HG03108 (cell line): ENCODE results near the gene RGS12.

Experiments
- ATAC-seq: cut with Tn5 transposase; IDR thresholded peaks from one replicate; pipeline ENCODE4 v1.9.1; 2021; ENCODE audit warnings: moderate library complexity; ENCODE audit not compliant: unreplicated experiment

RGS12 gene

DNA sequence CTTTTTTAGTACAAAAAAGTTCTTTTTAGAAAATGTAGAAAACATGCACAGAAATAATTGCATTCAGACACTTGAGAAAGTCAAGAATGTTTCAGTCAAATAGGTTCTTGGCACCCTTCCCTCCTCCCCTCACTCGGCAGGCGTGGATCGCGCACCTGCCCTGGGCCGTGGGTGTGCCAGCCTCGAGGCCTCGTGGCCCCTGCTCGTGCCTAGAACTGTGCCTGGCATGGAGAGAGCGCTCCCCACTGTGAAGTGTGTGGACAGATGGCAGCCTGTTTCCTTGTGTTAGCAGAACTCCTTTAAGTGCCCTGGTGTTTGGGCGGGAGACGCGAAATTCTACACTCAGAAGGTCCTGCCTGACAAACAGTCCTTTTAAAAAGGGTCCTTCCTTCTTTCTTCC, 14.7 kb downstream of the RGS12 start:
- no peak for ATAC-seq

DNA sequence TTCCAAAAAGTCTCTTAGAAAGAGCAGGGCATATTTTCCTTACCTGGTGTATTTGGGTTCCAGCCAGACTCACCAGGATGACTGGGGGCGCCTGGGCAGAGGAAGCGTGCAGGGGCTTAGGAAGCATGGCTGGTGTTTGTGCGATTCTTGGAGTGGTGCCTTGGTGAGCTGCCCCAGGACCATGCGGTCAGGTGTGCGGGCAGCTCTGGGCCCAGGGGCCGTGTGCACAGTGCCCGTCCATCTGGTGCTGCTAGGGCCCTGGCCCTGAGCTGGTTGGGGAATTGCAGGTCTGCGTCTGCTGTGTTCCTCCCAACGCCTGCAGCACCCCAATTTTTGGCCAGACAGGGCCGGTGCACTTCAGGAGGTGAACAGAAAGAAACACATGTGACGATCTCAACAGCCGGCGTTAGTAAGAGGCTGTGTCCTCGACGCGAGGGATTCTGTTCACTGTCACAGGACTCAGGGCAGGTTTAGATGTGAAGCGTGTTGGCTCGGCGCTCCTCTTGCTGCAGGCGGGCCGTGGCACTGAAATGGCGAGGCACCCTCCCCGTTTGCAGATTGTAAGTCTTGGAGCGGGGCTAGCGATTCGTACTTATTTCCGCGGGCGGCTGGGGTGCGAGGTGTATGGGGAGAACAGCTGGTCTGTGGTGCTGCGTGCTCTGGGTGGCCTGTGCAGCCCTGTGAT, 15.2 kb downstream of the RGS12 start:
- no peak for ATAC-seq

DNA sequence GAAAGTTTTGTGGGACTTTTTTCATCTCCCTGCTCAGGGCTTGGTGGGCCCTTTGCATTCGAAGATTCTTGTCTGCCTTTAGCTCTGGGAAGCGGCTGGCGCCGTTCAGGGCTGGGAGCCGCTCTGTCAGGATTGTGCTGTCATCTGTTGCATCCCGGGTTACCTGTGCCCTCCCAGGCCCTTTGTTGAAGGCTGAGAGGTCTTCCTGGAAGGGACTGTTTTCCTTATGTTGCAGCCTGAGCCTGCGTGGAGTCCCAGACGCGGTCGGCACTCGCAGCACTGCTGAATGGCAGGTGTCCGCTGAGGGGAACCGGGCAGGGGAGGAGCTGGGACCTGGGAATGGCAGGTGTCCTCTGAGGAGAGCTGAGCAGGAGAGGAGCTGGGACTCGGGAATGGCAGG, 15.9 kb downstream of the RGS12 start:
- ATAC-seq, result no peak

DNA sequence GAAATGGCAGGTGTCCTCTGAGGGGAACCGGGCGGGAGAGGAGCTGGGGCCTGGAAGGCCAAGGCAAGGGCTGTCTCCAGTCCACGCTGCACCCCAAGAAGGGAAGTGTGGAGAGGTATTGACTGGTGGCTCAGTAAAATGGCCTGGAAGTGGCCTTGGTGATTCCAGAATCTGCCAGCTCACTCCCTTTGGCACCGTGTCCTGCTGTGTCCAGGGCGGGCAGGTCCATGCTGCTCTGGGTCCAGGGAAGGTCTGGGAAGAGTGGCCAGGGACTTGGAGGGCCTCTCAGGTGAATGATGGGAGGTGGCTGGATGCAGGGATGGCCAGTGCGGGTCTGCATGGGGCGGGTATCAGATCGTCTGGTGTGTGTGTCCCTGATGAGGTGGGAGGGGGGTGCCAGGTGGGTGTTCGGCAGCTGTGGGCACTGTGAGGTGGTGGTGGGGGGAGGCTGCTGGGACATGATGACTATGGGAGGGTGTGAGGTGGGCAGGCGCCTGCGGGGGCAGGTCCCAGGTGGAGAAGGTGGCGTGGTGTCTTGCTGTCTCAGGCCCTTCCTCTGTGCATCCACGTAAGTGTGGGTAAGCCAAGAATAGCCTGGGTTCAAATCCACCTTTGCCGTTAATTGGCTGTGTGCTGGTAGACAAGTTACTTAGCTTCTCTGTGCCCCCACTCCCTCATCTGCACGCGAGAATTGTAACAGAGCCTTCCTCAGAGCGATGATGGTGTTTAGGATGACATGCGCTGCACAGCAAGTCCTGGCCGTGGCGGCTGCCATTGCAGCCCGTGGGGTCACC, 17.7 kb downstream of the RGS12 start:
- no peak for ATAC-seq

DNA sequence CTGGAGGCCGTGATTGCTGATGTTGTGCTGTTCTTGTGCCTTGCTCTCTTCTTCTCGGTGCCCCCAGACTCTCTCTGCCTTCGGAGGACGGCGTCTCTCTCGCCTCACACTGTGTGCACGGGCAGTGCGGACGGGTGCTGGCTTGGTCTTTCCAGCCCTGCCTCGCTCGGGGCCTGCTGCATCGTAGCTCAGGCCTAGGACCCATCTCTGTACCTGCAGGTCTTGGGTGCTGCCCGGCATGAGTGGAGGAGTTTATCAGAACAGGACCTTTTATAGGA, 18.2 kb downstream of the RGS12 start:
- ATAC-seq, result no peak

DNA sequence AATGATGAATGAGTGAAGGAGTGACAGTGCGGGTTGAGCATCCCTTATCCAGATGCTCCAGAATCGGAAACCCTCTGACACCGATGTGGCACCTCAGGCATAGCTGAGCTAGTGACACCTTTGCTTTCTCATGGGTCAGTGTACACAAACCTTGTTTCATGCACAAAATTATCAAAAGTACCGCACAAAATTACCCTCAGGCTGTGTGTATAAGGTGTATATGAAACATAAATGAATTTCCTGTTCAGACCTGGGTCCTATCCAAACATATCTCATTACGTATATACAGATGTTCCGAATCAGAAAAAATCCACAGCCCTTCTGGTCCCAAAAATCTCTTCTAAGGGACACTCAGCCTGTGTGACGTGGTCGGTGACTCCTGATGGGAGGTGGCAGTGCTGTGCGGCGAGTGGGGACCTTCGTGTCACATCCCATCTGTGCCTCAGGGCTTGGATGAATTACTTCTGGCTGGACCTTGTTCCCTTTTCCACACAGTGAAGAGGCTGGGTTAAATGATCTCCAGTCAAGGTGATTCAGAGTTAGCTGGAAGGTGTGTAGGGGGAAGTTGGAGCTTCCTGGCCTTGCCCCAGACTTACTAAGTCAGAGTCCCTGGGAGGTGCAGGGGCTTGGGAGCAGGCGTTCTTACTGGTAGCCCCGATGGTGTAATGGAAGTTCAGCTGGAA, 18.8 kb downstream of the RGS12 start:
- ATAC-seq, result no peak

DNA sequence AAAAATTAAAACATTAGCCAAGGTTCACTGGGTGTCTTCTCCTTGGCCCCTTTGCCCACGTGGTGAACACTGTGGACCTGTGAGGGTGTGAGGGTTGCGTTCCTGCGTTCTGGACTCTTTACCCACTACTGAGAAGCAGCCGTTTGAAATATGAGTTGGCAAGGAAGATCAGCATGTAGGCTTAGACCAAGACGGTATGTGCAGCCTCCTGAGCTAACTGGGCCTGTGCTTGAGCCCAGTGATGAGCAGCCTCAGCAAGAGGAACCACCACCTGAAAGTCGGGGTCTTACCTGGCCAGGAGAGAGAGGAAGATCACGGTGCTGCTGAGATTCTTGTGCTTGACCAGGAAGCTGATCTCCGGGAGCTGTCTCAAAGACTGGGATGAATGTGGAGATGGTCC, 19.5 kb downstream of the RGS12 start:
- ATAC-seq, result no peak

DNA sequence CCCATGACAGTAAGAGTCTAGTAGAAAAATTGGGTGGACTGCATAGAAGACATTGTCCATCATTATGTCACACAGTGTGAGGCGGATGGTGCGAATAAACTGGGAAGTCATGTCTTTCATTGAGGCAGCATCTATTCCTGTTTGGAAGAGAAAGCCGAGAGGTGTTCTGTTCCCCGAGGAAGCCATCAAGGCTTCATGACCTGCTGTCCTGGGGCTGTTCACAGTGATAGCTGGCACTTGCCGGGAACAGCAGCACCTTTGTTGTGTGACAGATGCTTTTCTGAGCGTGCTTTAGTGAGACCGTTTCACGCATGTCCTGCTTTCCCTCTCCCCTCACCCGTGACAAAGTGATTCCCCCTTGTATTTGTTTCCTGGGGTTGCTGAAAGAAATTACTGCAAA, 20.3 kb downstream of the RGS12 start:
- ATAC-seq, result no peak

DNA sequence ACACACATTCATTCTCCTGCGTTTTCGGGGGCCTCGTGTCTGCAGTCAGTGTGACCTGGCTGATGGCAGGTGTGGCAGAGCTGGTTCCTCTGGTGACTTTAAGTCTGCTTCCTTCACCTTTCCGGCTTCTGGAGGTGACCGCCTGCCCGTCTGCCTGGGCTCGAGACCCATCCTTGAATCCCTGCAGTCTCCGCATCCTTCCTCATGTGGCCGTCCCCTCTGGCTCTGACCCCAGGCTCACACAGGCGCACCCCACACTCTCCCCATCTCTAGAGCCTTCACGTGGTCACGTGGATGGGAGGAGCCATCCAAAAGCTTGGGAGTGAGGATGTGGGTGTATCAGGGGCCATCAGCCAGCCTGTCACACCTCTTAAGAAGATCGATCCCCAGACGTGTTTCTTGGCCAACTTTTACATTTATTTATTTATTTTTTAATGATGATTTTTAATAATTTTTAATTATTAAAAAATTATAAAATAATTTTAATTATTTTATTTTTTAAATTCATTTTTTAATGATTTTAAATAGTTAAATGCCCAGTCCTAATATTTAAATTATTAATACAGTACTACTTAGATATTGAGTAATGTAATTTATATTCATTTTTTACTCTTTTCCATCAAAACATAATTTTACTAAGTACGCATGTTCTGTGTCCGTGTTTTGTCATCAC, 20.9 kb downstream of the RGS12 start:
- no peak for ATAC-seq

DNA sequence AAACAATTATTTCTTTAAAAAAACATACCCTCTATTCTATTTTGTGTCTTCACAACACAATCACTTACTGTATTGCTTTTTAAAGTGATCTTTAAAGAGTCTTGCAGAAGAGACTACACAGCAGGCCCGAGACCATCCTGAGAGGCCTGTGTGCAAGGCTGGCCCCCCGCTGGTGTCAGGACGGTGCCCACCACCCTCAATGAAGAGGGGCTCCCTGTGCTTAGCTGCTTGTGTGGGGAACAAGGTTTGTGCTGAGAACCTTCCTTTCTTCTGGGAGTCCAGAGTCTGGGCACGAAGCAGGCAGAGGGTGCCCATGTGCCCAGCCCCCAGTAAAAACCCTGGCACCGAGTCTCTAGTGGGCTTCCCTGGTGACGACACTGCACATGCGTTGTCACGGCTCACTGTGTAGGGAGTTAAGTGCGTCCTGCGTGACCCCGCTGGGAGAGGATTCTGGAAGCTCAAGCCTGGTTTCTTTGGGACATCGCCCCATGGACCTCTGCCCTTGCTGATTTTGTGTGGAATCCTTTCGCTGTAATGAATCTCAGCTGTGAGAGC, 22.0 kb downstream of the RGS12 start:
- no peak for ATAC-seq

DNA sequence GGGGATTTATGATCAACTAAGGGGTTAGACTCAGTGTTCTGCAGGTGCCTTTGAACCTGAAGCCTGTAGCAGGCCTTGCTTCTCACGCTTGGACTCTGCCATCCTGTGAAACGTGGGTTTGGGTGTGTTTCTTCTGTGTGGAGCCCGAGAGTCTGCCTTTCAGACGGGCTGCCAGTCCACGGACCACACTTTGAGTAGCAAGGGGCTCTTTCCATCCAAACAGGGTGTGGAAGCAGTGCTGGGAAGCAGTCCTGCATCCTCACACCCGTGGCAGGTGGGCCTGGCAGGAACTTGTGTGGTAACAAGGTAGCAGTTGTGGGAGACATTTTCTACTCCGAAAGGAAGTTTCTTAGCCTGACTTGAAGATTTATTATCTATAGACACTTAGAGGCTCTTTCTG, 22.7 kb downstream of the RGS12 start:
- ATAC-seq, result no peak

DNA sequence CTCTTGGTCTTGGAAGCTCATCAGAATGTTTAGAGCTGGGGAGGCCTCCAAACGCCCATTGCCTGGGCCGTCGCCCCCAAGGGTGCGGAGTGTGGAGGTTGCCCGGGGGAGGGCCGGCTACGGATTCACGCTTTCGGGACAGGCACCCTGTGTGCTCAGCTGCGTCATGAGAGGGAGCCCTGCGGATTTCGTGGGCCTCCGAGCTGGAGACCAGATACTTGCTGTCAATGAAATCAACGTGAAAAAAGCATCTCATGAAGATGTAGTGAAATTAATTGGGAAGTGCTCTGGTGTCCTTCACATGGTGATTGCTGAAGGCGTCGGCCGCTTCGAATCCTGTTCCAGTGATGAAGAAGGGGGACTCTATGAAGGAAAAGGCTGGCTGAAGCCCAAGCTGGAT, 23.3 kb downstream of the RGS12 start:
- ATAC-seq, result no peak

DNA sequence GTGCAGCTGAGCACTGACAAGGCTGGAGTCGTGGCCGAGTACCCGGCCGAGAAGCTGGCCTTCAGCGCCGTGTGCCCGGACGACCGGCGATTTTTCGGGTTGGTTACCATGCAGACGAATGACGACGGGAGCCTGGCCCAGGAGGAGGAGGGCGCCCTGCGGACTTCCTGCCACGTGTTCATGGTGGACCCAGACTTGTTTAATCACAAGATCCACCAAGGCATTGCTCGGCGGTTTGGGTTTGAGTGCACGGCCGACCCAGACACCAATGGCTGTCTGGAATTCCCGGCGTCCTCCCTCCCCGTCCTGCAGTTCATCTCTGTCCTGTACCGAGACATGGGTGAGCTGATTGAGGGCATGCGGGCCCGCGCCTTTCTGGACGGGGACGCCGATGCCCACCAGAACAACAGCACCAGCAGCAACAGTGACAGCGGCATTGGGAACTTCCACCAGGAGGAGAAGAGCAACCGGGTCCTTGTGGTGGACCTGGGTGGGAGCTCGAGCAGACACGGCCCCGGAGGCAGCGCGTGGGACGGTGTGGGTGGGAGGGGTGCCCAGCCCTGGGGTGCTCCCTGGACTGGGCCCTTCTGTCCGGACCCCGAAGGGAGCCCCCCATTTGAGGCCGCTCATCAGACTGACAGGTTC, 24.3 kb downstream of the RGS12 start:
- ATAC-seq, result no peak

DNA sequence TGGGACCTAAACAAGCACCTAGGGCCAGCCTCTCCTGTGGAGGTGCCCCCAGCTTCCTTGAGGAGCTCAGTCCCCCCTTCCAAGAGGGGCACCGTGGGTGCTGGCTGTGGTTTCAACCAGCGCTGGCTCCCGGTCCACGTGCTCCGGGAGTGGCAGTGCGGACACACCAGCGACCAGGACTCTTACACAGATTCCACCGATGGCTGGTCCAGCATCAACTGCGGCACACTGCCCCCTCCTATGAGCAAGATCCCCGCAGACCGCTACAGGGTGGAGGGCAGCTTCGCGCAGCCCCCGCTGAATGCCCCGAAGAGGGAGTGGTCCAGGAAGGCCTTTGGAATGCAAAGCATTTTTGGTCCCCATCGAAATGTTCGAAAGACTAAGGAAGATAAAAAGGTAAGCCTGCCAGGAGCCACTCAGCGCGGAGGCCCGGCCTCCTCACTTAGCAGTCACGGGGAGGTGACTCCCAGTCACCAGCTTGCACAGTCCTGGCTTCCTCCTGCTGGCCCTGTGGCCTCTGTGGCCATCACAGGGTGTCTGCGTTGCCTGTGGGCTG, 24.9 kb downstream of the RGS12 start:
- ATAC-seq, result no peak

DNA sequence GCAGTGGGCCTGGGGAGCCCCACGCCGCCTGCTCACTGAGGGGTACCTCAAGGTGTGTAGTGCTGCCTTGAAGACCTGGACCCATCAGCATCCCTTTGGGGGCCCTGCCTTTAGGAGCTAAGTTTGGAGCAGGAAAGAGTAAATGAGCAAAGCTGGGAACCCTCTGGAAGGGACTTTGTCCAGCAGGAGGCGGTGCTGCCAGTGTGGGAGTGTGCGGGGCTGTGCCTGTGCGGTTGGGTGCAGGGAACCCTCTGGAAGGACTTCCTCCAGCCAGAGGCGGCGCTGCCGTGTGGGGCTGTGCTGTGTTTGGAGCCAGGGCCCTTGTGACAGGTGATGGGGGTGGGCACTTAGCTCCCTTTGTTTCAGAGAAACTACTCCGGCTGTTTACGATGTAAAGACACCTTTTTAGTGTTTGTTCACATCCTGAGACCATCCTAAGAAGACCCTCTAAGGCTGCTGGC, 25.8 kb downstream of the RGS12 start:
- no peak for ATAC-seq

DNA sequence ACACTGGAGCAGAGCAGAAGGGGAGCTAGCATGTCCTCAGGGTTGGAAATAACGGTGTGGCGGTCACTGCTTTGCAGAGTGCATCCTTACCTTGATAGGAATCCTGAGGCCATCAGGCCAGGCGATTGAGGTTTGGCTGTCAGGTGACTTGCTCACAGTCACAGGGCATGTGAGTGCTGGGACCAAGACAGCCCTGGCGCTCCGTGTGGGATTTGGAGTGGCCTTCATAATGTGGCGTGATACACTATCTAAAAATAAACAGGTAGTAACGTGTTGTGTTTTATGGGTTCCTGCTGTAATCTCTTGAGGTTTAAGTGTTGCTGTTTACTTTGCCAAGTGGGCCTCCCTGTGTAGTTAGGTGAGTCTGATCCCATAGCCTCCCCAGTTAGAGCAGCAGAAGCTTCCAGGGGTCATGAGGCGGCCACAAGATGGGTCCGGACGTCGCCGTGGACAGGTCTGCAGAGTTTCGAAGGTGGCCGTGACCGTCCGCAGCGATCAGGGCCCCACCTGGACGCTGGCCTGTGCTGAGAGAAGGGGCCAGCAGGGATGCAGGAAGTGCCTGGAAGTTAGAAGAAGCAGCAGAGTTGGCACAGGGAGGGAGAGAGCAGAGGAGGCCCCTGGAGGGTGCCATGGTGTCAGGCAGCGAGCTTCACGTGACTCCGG, 27.7 kb downstream of the RGS12 start:
- no peak for ATAC-seq

DNA sequence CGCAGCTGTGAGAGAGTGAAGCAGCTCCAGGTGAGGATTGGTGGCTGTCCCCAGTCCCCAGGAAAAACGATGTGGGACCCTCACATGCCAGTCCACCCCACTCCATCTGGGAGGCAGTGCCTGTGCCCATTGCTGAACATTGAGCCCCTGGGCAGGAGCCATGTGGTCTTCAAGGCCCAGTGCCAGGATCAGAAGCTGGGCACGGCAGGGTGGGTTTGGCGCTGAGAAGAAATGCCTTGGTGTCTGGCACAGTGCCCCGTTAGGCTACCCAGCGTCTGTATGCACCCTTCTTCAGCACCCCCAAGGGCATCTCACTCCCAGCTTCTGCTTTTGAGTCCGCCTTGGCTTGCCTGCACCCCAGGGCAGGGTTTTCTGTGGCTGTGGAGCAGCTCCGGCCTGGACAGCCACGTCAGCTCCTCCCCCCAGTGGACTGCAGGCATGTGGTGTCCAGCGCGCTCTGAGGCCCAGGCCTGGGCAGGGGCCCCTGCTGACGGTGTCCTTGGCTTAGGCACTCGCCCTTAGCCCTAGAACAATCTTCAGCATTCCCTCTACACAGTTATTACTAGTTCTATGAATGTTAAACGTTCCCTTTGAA, 28.6 kb downstream of the RGS12 start:
- no peak for ATAC-seq

DNA sequence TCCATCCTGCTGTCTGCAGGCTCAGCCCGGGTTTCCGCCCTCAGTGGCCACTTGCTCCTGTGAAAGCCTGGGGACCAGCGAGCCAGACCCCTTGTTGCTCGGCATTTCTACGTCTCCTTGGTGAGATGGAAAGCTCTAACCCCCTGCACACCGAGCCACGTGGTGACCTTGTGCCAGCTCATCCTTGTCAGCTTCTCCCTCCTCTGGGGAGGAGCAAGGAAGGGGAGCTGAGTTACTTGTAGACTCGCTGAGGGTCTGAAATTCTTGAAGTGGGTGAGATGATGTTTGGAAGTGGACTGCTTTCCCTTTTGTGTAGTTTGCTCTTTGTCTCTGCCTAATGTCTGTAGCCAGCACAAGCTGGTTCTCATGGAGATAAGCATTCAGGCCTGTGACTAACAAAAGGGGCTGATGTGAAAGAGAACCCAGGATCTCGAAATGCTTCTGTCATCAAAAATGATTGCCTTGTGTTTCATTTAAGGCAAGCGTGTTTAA, 29.3 kb downstream of the RGS12 start:
- ATAC-seq, result no peak

DNA sequence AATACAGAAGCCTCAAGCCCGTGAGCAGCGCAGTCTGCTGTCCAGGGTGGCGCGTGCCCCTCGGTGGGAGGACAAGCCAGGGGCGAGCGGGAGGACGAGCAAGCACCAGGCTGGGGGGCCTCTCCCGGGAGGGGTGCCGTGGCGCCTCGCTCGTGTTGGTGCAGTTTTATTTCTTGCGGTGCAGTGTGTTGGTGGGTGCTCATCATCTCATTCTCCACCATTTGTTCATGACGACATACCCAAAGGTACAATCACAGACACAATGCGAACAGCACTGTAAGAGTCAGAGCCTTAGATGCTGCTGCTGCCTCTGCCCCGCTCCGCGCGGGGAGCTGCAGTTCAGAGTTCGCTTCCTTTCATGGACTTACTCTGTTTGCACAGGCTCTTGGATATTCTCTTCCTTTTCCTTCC, 30.3 kb downstream of the RGS12 start:
- ATAC-seq, result no peak
